HEK293 (cell line): ENCODE data around the gene ADM2.

Source experiments
- CTCF ChIA-PET: fragments of 350-600 bp; formaldehyde crosslinking; extraction: SDS; loops from one replicate; lab custom pipeline; 2021; ENCODE audit warnings: antibody characterized with exemption; lab: Yijun Ruan, JAX
- POLR2A ChIA-PET: fragments of 300-600 bp; formaldehyde crosslinking; extraction: SDS; loops from one replicate; lab custom pipeline; 2020; ENCODE audit warnings: antibody characterized with exemption, inconsistent platforms; lab: Yijun Ruan, JAX
- H3K27ac ChIP-seq: fragments of 200-500 bp; sonication (Bioruptor generic); 2 replicates; pipeline ENCODE4 v1.5.1; 2014; ENCODE audit warnings: low read depth, low read length, control low read depth, inconsistent platforms; ENCODE audit errors: extremely low read depth
- H3K36me3 ChIP-seq, 2 experiments: fragments of 200-500 bp in 1 of 2; sonication (Bioruptor generic) in 1 of 2; 1 replicate in 1 of 2; 2 replicates in 1 of 2; pipeline ENCODE4 v1.5.1; 2014 to 2017; ENCODE audit warnings: inconsistent platforms in 2 of 2, low read length in 2 of 2; ENCODE audit not compliant: control insufficient read depth in 2 of 2, insufficient read depth in 1 of 2
- H3K4me1 ChIP-seq: fragments of 200-500 bp; sonication (Bioruptor generic); 2 replicates; pipeline ENCODE4 v1.5.1; 2014; ENCODE audit warnings: mild to moderate bottlenecking, low read length, inconsistent platforms; ENCODE audit not compliant: control insufficient read depth, insufficient read depth
- H3K4me3 ChIP-seq: 2 replicates; pipeline ENCODE4 v1.5.1; 2011; ENCODE audit warnings: low read depth, mild to moderate bottlenecking, control low read depth, low read length, moderate library complexity
- H3K9me3 ChIP-seq: fragments of 200-500 bp; sonication (Bioruptor generic); 2 replicates; pipeline ENCODE4 v1.5.1; 2014; ENCODE audit warnings: low read depth, low read length, inconsistent platforms; ENCODE audit not compliant: control insufficient read depth, insufficient read depth
- GLIS1 ChIP-seq: fragments of 450-650 bp; formaldehyde crosslinking; IDR thresholded peaks from 2 replicates; pipeline ENCODE4 v1.5.1; 2016; ENCODE audit warnings: missing biosample characterization, missing genetic modification characterization
- GLIS2 ChIP-seq: fragments of 450-650 bp; formaldehyde crosslinking; IDR thresholded peaks from 2 replicates; pipeline ENCODE4 v1.5.1; 2016; ENCODE audit warnings: missing biosample characterization, missing genetic modification characterization
- HOXC10 ChIP-seq: sonication (generic); formaldehyde crosslinking; IDR thresholded peaks from 2 replicates; pipeline ENCODE4 v1.8.1; 2023; ENCODE audit warnings: mild to moderate bottlenecking, missing genetic modification reagents
- KLF1 ChIP-seq: fragments of 450-650 bp; formaldehyde crosslinking; IDR thresholded peaks from 2 replicates; pipeline ENCODE4 v1.5.1; 2016; ENCODE audit warnings: missing biosample characterization, missing genetic modification characterization
- KLF10 ChIP-seq: fragments of 450-650 bp; IDR thresholded peaks from 2 replicates; pipeline ENCODE4 v1.5.1; 2018; ENCODE audit warnings: missing biosample characterization, mild to moderate bottlenecking, missing genetic modification characterization
- ZBTB20 ChIP-seq: fragments of 450-650 bp; formaldehyde crosslinking; IDR thresholded peaks from 2 replicates; pipeline ENCODE4 v1.5.1; 2016; ENCODE audit warnings: missing biosample characterization, missing genetic modification characterization
- ZBTB7A ChIP-seq: fragments of 450-650 bp; formaldehyde crosslinking; IDR thresholded peaks from 2 replicates; pipeline ENCODE4 v1.5.1; 2016; ENCODE audit warnings: low read depth, missing biosample characterization, missing genetic modification characterization
- ZBTB8A ChIP-seq: fragments of 450-650 bp; formaldehyde crosslinking; IDR thresholded peaks from 2 replicates; pipeline ENCODE4 v1.5.1; 2016; ENCODE audit warnings: missing biosample characterization, missing genetic modification characterization
- ZNF174 ChIP-seq: fragments of 450-650 bp; formaldehyde crosslinking; IDR thresholded peaks from 2 replicates; pipeline ENCODE4 v1.5.0; 2017; ENCODE audit warnings: missing biosample characterization, mild to moderate bottlenecking, missing genetic modification characterization
- ZNF202 ChIP-seq: fragments of 450-650 bp; formaldehyde crosslinking; IDR thresholded peaks from 2 replicates; pipeline ENCODE4 v1.5.1; 2016; ENCODE audit warnings: missing biosample characterization, missing genetic modification characterization, borderline replicate concordance
- ZNF335 ChIP-seq: fragments of 450-650 bp; formaldehyde crosslinking; conservative IDR thresholded peaks from 2 replicates; pipeline ENCODE4 v1.5.1; 2016; ENCODE audit warnings: missing biosample characterization, missing genetic modification characterization
- ZNF391 ChIP-seq: fragments of 450-650 bp; formaldehyde crosslinking; IDR thresholded peaks from 2 replicates; pipeline ENCODE4 v1.5.1; 2016; ENCODE audit warnings: low read depth, missing biosample characterization, missing genetic modification characterization, borderline replicate concordance
- ZNF394 ChIP-seq: fragments of 450-650 bp; formaldehyde crosslinking; IDR thresholded peaks from 2 replicates; pipeline ENCODE4 v1.5.1; 2016; ENCODE audit warnings: missing biosample characterization, missing genetic modification characterization, mild to moderate bottlenecking, moderate library complexity, borderline replicate concordance
- ZNF510 ChIP-seq: fragments of 450-650 bp; formaldehyde crosslinking; IDR thresholded peaks from 2 replicates; pipeline ENCODE4 v1.5.1; 2018; ENCODE audit warnings: mild to moderate bottlenecking, missing genetic modification characterization, missing biosample characterization; ENCODE audit not compliant: insufficient replicate concordance
- ZNF549 ChIP-seq: fragments of 450-650 bp; IDR thresholded peaks from 2 replicates; pipeline ENCODE4 v1.5.1; 2018; ENCODE audit warnings: missing biosample characterization, missing genetic modification characterization, mild to moderate bottlenecking, inconsistent platforms, moderate library complexity
- ZNF776 ChIP-seq: fragments of 450-650 bp; formaldehyde crosslinking; IDR thresholded peaks from 2 replicates; pipeline ENCODE4 v1.5.0; 2017; ENCODE audit warnings: missing biosample characterization, missing genetic modification characterization, borderline replicate concordance
- TF ChIP-seq, protein P1 (sequence below): fragments of 450-650 bp; formaldehyde crosslinking; IDR thresholded peaks from 2 replicates; pipeline ENCODE4 v1.5.1; 2017; ENCODE audit warnings: missing biosample characterization, missing genetic modification characterization
- TF ChIP-seq, protein P2 (sequence below): fragments of 450-650 bp; formaldehyde crosslinking; IDR thresholded peaks from 2 replicates; pipeline ENCODE4; 2016; ENCODE audit warnings: missing biosample characterization, missing genetic modification characterization
- TF ChIP-seq, protein P3 (sequence below): fragments of 450-650 bp; formaldehyde crosslinking; IDR thresholded peaks from 2 replicates; pipeline ENCODE4 v1.5.1; 2016; ENCODE audit warnings: missing biosample characterization, missing genetic modification characterization, borderline replicate concordance
- TF ChIP-seq, protein P4 (sequence below): sonication (generic); formaldehyde crosslinking; IDR thresholded peaks from 2 replicates; pipeline ENCODE4 v1.8.1; 2022; ENCODE audit warnings: mild to moderate bottlenecking, moderate library complexity, missing genetic modification reagents
- TF ChIP-seq, protein P5 (sequence below): fragments of 450-650 bp; formaldehyde crosslinking; IDR thresholded peaks from 2 replicates; pipeline ENCODE4 v1.5.1; 2016; ENCODE audit warnings: missing biosample characterization, missing genetic modification characterization
- TF ChIP-seq, protein P6 (sequence below): fragments of 450-650 bp; formaldehyde crosslinking; IDR thresholded peaks from 2 replicates; pipeline ENCODE4 v1.5.1; 2016; ENCODE audit warnings: missing biosample characterization, missing genetic modification characterization
- TF ChIP-seq, protein P7 (sequence below): fragments of 450-650 bp; formaldehyde crosslinking; IDR thresholded peaks from 2 replicates; pipeline ENCODE4 v1.5.1; 2016; ENCODE audit warnings: missing biosample characterization, missing genetic modification characterization

Gene ADM2

DNA sequence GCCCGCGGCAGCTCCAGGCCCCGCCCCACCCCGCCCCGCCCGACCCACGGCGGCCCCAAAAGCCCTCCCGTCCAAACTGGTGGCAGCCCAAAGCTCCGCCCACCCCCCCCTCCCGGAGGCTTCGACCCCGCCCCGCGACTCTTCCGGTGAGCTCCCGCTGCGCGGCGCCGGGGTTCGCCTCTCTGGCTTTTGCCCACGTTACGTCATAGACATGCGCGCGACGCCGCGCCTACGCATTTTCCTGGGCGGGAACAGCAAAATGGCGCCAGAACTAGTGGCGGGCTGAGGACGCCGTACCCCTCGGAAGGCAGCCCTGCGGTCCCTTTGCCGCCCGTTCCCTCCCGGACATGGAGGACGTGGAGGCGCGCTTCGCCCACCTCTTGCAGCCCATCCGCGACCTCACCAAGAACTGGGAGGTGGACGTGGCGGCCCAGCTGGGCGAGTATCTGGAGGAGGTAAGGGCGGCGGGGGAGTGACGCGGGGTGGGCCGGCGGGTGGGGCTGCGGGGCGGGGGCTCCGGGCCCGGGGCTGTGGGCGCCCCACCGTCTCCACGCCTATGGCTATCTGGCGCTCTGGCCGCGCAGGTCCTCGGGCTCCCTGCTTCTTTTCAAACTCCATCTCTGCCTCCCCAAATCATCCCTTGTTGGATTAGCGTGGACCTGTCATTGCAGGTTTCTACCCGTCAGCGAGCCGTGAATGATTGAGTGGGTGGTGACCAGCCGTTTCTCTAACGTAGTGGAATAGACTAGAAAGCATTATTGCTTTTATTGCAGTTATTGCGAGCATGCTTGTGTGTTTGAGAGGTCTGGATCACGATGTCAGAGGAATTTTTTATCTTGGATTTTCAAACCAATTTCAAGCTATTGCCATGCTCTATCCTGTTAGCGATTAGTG is 26.9 kb downstream of the ADM2 start, which contains the start of gene NCAPH2:
Gene NCAPH2, plus strand, starts transcription at position 234 of the 894 bp plus-strand sequence. Its CDS starts 114 bp downstream, at position 348.
- H3K4me3 ChIP-seq: peak within 1 kb of the TSS; percentile 100
- CTCF ChIA-PET: interaction anchor here (0.6 to 3.8 kb wide), 8 partner anchors 10 to 265 kb away, joined by 3 to 32 read pairs (median 6); partner anchors contain the start of genes SCO2 and SYCE3
- TF ChIP-seq, protein P1, sequence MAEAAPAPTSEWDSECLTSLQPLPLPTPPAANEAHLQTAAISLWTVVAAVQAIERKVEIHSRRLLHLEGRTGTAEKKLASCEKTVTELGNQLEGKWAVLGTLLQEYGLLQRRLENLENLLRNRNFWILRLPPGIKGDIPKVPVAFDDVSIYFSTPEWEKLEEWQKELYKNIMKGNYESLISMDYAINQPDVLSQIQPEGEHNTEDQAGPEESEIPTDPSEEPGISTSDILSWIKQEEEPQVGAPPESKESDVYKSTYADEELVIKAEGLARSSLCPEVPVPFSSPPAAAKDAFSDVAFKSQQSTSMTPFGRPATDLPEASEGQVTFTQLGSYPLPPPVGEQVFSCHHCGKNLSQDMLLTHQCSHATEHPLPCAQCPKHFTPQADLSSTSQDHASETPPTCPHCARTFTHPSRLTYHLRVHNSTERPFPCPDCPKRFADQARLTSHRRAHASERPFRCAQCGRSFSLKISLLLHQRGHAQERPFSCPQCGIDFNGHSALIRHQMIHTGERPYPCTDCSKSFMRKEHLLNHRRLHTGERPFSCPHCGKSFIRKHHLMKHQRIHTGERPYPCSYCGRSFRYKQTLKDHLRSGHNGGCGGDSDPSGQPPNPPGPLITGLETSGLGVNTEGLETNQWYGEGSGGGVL (tag by site-specific recombination): peak; percentile 60
- TF ChIP-seq ZNF391 (tag by site-specific recombination) (peak; percentile 93; the same call in 1 of the 2 replicates), ZBTB8A (tag by site-specific recombination) (peak; percentile 98), KLF10 (peak; percentile 84), ZNF335 (tag by site-specific recombination) (peak; percentile 72), HOXC10 (CRISPR knock-in tag) (0 out of 2 replicates have a peak, but pooled peaks have one; percentile 87), ZNF549 (no peak), ZNF776 (no peak), ZBTB7A (tag by site-specific recombination) (peak; percentile 66; the same call in 1 of the 2 replicates), KLF1 (tag by site-specific recombination) (peak; percentile 96), GLIS2 (tag by site-specific recombination) (peak; percentile 88), ZNF394 (peak; percentile 54; the same call in 1 of the 2 replicates), GLIS1 (tag by site-specific recombination) (peak; percentile 54), ZNF202 (tag by site-specific recombination) (no peak), ZNF510 (no peak), ZNF174 (tag by site-specific recombination) (no peak), ZBTB20 (tag by site-specific recombination) (peak; percentile 82)
- TF ChIP-seq, protein P2, sequence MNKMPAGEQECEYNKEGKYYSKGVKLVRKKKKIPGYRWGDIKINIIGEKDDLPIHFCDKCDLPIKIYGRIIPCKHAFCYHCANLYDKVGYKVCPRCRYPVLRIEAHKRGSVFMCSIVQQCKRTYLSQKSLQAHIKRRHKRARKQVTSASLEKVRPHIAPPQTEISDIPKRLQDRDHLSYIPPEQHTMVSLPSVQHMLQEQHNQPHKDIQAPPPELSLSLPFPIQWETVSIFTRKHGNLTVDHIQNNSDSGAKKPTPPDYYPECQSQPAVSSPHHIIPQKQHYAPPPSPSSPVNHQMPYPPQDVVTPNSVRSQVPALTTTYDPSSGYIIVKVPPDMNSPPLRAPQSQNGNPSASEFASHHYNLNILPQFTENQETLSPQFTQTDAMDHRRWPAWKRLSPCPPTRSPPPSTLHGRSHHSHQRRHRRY (tag by site-specific recombination): no peak
- TF ChIP-seq, protein P3, sequence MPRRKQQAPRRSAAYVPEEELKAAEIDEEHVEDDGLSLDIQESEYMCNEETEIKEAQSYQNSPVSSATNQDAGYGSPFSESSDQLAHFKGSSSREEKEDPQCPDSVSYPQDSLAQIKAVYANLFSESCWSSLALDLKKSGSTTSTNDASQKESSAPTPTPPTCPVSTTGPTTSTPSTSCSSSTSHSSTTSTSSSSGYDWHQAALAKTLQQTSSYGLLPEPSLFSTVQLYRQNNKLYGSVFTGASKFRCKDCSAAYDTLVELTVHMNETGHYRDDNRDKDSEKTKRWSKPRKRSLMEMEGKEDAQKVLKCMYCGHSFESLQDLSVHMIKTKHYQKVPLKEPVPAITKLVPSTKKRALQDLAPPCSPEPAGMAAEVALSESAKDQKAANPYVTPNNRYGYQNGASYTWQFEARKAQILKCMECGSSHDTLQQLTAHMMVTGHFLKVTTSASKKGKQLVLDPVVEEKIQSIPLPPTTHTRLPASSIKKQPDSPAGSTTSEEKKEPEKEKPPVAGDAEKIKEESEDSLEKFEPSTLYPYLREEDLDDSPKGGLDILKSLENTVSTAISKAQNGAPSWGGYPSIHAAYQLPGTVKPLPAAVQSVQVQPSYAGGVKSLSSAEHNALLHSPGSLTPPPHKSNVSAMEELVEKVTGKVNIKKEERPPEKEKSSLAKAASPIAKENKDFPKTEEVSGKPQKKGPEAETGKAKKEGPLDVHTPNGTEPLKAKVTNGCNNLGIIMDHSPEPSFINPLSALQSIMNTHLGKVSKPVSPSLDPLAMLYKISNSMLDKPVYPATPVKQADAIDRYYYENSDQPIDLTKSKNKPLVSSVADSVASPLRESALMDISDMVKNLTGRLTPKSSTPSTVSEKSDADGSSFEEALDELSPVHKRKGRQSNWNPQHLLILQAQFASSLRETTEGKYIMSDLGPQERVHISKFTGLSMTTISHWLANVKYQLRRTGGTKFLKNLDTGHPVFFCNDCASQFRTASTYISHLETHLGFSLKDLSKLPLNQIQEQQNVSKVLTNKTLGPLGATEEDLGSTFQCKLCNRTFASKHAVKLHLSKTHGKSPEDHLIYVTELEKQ (tag by site-specific recombination): peak; percentile 65; the same call in 1 of the 2 replicates
- TF ChIP-seq, protein P4, sequence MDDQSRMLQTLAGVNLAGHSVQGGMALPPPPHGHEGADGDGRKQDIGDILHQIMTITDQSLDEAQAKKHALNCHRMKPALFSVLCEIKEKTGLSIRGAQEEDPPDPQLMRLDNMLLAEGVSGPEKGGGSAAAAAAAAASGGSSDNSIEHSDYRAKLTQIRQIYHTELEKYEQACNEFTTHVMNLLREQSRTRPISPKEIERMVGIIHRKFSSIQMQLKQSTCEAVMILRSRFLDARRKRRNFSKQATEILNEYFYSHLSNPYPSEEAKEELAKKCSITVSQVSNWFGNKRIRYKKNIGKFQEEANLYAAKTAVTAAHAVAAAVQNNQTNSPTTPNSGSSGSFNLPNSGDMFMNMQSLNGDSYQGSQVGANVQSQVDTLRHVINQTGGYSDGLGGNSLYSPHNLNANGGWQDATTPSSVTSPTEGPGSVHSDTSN: peak; percentile 89; the same call in 1 of the 2 replicates
- TF ChIP-seq, protein P5, sequence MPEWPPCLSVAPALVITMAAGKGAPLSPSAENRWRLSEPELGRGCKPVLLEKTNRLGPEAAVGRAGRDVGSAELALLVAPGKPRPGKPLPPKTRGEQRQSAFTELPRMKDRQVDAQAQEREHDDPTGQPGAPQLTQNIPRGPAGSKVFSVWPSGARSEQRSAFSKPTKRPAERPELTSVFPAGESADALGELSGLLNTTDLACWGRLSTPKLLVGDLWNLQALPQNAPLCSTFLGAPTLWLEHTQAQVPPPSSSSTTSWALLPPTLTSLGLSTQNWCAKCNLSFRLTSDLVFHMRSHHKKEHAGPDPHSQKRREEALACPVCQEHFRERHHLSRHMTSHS (tag by site-specific recombination): no peak
- TF ChIP-seq, protein P6, sequence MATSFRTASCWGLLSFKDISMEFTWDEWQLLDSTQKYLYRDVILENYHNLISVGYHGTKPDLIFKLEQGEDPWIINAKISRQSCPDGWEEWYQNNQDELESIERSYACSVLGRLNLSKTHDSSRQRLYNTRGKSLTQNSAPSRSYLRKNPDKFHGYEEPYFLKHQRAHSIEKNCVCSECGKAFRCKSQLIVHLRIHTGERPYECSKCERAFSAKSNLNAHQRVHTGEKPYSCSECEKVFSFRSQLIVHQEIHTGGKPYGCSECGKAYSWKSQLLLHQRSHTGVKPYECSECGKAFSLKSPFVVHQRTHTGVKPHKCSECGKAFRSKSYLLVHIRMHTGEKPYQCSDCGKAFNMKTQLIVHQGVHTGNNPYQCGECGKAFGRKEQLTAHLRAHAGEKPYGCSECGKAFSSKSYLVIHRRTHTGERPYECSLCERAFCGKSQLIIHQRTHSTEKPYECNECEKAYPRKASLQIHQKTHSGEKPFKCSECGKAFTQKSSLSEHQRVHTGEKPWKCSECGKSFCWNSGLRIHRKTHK (tag by site-specific recombination): no peak
- TF ChIP-seq, protein P7, sequence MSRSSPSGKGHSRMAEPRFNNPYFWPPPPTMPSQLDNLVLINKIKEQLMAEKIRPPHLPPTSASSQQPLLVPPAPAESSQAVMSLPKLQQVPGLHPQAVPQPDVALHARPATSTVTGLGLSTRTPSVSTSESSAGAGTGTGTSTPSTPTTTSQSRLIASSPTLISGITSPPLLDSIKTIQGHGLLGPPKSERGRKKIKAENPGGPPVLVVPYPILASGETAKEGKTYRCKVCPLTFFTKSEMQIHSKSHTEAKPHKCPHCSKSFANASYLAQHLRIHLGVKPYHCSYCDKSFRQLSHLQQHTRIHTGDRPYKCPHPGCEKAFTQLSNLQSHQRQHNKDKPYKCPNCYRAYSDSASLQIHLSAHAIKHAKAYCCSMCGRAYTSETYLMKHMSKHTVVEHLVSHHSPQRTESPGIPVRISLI: no peak

More for the DNA sequence above, 26.9 kb downstream of the ADM2 start, which contains the start of gene NCAPH2:
- Histone ChIP-seq H3K36me3 (peaks cover 6 to 42% of the 10 kb centered on the region in 2 experiments; a peak in 2 of 3 replicates), H3K4me1 (peaks cover 8% of the 10 kb centered on the region), H3K27ac (peak within 1 kb of the TSS; percentile 97), H3K9me3 (no peaks in the 10 kb centered on the region)
- POLR2A ChIA-PET: interaction anchor here (0.5 to 6.0 kb wide), 28 partner anchors 10 to 265 kb away, joined by 3 to 189 read pairs (median 5); partner anchors contain the start of genes ARSA, CHKB, HDAC10 and KLHDC7B
